Gastroesophageal sphincter (tissue), 4 donors: Measurements from ENCODE around the gene AATK. TPM values are rescaled to one million over a fixed set of nuclear protein-coding genes. Genes with fewer than 3 reads are reported as not detected.

Experiments used
- ATAC-seq: fragments of 150-250 bp; one replicate; pipeline ENCODE4 v1.9.1; 2016; ENCODE audit warnings: mild to moderate bottlenecking, moderate library complexity
- H3K27ac ChIP-seq, 4 donors: fragments of 200-600 bp; sonication (generic) in 3 of 4; 1 replicate in 3 of 4; 2 replicates in 1 of 4; pipeline ENCODE4 v1.5.1; 2016 to 2019
- H3K27me3 ChIP-seq: fragments of 200-600 bp; sonication (generic); one replicate; pipeline ENCODE4 v1.5.1; 2019
- H3K36me3 ChIP-seq, 2 donors: fragments of 200-600 bp; sonication (generic); one replicate each; pipeline ENCODE4 v1.5.1; 2019; ENCODE audit warnings: control low read depth in 1 of 2
- H3K4me1 ChIP-seq, 3 donors: fragments of 200-600 bp; sonication (generic); 1 replicate in 2 of 3; 2 replicates in 1 of 3; pipeline ENCODE4 v1.5.1; 2016 to 2019; ENCODE audit warnings: control low read depth in 2 of 3
- H3K4me3 ChIP-seq, 2 donors: fragments of 200-600 bp; sonication (generic); one replicate each; pipeline ENCODE4 v1.5.1; 2019; ENCODE audit warnings: mild to moderate bottlenecking in 1 of 2, moderate library complexity in 1 of 2
- H3K9me3 ChIP-seq, 3 donors: fragments of 200-600 bp; sonication (generic); one replicate each; pipeline ENCODE4 v1.5.1; 2017 to 2019; ENCODE audit warnings: control low read depth in 2 of 3
- CTCF ChIP-seq, 4 experiments: fragments of 200-600 bp in 2 of 4; fragments of 450-650 bp in 2 of 4; sonication (generic) in 1 of 4; IDR thresholded peaks; one replicate each; pipeline ENCODE4 v1.5.1; 2017 to 2019; ENCODE audit warnings: antibody characterized with exemption in 4 of 4, mild to moderate bottlenecking in 2 of 4, moderate library complexity in 2 of 4
- EP300 ChIP-seq: sonication (generic); formaldehyde crosslinking; IDR thresholded peaks from one replicate; pipeline ENCODE4 v1.6.1; 2017; ENCODE audit warnings: antibody characterized with exemption, mild to moderate bottlenecking
- POLR2A ChIP-seq, 2 donors: fragments of 450-650 bp; IDR thresholded peaks; one replicate each; pipeline ENCODE4 v1.6.1; 2017; ENCODE audit warnings: antibody characterized with exemption in 2 of 2, mild to moderate bottlenecking in 2 of 2, moderate library complexity in 1 of 2
- POLR2AphosphoS5 ChIP-seq: sonication (generic); formaldehyde crosslinking; IDR thresholded peaks from one replicate; pipeline ENCODE4 v1.6.1; 2017; ENCODE audit warnings: antibody characterized with exemption
- WGBS, 2 donors: methylation state at CpG; one replicate each; pipeline ENCODE4 v1.1.5; 2018; ENCODE audit warnings: low coverage in 1 of 2; 5-methylcytosine and 5-hydroxymethylcytosine counted together
- small RNA-seq, 4 donors: library from RNA; depleted of rRNA; stranded (forward); fragments of <200 nt; gene quantifications; one replicate each; pipeline ENCODE3, GENCODE V24; 2016
- total RNA-seq, 4 donors: library from RNA; depleted of rRNA; stranded (reverse); fragments of >200 nt; gene quantifications; one replicate each; pipeline ENCODE4 v1.1.0, GENCODE V29; 2016

AATK gene
- total RNA-seq, 4 donors from 2014 or later: 14.5 to 28.0 (median 22.1) TPM

- Histone ChIP-seq H3K9me3 (no peaks in the 10 kb centered on the region), H3K4me1 (peaks cover 0 to 6% (median 0%) of the 10 kb centered on the region in 3 donors), H3K27ac (no peak overlapping the region), H3K4me3 (no peak overlapping the region), H3K36me3 (peaks cover 0 to 61% of the 10 kb centered on the region in 2 donors), H3K27me3 (no peaks in the 10 kb centered on the region)
- WGBS, 2 donors: 79 to 83% methylated on average over 9 to 15 of the region's 39 CpGs
- no peak for TF ChIP-seq POLR2AphosphoS5
- no peak for ATAC-seq
These were observed 94.0 kb downstream of the AATK start for GRCh38 chr17:81071761-81072741.

- H3K36me3 ChIP-seq: peaks cover 0 to 60% of the 10 kb centered on the region in 2 donors
- 75 to 100% methylated on average over 2 to 3 of the region's 25 CpGs for WGBS, 2 donors
These were observed 95.3 kb downstream of the AATK start for GRCh38 chr17:81070541-81071246.

GRCh38 chr17:81069135-81069645 is 96.8 kb downstream of the AATK start:
- H3K4me3 ChIP-seq: no peak overlapping the region
- TF ChIP-seq POLR2AphosphoS5 (no peak), POLR2A (IDR thresholded peaks at IDR 0.05) (no peak), EP300 (no peak), CTCF (IDR thresholded peaks at IDR 0.05) (no peak)
- no peaks in the 10 kb centered on the region for H3K9me3 ChIP-seq
- H3K27me3 ChIP-seq: no peaks in the 10 kb centered on the region
- no CpG with 5 or more reads among the region's 23 CpGs for WGBS, 2 donors
- peaks cover 0 to 26% (median 6%) of the 10 kb centered on the region in 3 donors for H3K4me1 ChIP-seq
- no peak overlapping the region for H3K27ac ChIP-seq
- ATAC-seq: no peak
- H3K36me3 ChIP-seq: peaks cover 0 to 55% of the 10 kb centered on the region in 2 donors

More at GRCh38 chr17:81070541-81071246, 95.3 kb downstream of the AATK start:
- Histone ChIP-seq H3K9me3 (no peaks in the 10 kb centered on the region), H3K27me3 (no peaks in the 10 kb centered on the region), H3K27ac (no peak overlapping the region), H3K4me1 (peaks cover 0 to 11% (median 0%) of the 10 kb centered on the region in 3 donors), H3K4me3 (no peak overlapping the region)
- no peak for ATAC-seq
- TF ChIP-seq POLR2A (IDR thresholded peaks at IDR 0.05) (no peak), EP300 (no peak), CTCF (IDR thresholded peaks at IDR 0.05) (no peak), POLR2AphosphoS5 (no peak)

GRCh38 chr17:81068411-81069134 is 97.4 kb downstream of the AATK start:
- peaks cover 0 to 32% (median 12%) of the 10 kb centered on the region in 3 donors for H3K4me1 ChIP-seq
- no peak for ATAC-seq
- peaks cover 0 to 55% of the 10 kb centered on the region in 2 donors for H3K36me3 ChIP-seq
- no peaks in the 10 kb centered on the region for H3K9me3 ChIP-seq
- TF ChIP-seq POLR2A (IDR thresholded peaks at IDR 0.05): no peak
- no peaks in the 10 kb centered on the region for H3K27me3 ChIP-seq
- H3K4me3 ChIP-seq: no peak overlapping the region
- 100% methylated on average over 1 of the region's 26 CpGs for WGBS, 2 donors
- no peak overlapping the region for H3K27ac ChIP-seq

- no peak for ATAC-seq
- H3K4me3 ChIP-seq: no peak overlapping the region
- no peak overlapping the region for H3K27ac ChIP-seq
- H3K9me3 ChIP-seq: no peaks in the 10 kb centered on the region
- TF ChIP-seq POLR2AphosphoS5 (no peak), CTCF (IDR thresholded peaks at IDR 0.05) (no peak), POLR2A (IDR thresholded peaks at IDR 0.05) (no peak), EP300 (no peak)
- H3K27me3 ChIP-seq: no peaks in the 10 kb centered on the region
- peaks cover 0 to 57% of the 10 kb centered on the region in 2 donors for H3K36me3 ChIP-seq
- H3K4me1 ChIP-seq: peaks cover 0 to 42% (median 15%) of the 10 kb centered on the region in 3 donors
- WGBS, 2 donors: no CpG with 5 or more reads among the region's 20 CpGs
These were observed 98.6 kb downstream of the AATK start for GRCh38 chr17:81067391-81067811.

Small RNA genes within 50 kb of the gene (small RNA-seq; reads per million reads assigned to genes)
- gene MIR1250: 0 reads per million in 4 donors
- 19.8 to 50.7 (median 25.3) reads per million in 4 donors for gene MIR3065
- 0 reads per million in 4 donors for gene MIR657

Other genes with a start within 250 kb of the AATK start
- 10 to 100 TPM; 17.6 to 26.0 (median 19.0) TPM for gene CHMP6, start 174.4 kb downstream of the AATK start, total RNA-seq
- gene BAIAP2, start 131.1 kb downstream of the AATK start, total RNA-seq: 10 to 100 TPM; 32.7 to 54.9 (median 40.6) TPM
- not detected for gene PVALEF, start 714 bp downstream of the AATK start, total RNA-seq
- 10 to 100 TPM in 1 of 4 donors, 1 to 10 TPM in 3; 4.4 to 12.0 (median 6.4) TPM for gene CEP131, start 56.7 kb upstream of the AATK start, total RNA-seq
- gene TEPSIN, start 72.8 kb upstream of the AATK start, total RNA-seq: 10 to 100 TPM in 3 of 4 donors, 1 to 10 TPM in 1; 8.0 to 43.0 (median 23.5) TPM
- 10 to 100 TPM; 16.9 to 38.4 (median 22.3) TPM for gene NDUFAF8, start 73.1 kb upstream of the AATK start, total RNA-seq
- 10 to 100 TPM; 70.5 to 99.6 (median 81.8) TPM for gene SLC38A10, start 129.1 kb upstream of the AATK start, total RNA-seq
- 10 to 100 TPM; 17.5 to 34.3 (median 19.5) TPM for gene BAHCC1, start 229.2 kb upstream of the AATK start, total RNA-seq